Smooth muscle cell (in vitro differentiated cells): ENCODE results near the gene P2RY14. TPM values are rescaled to one million over a fixed set of nuclear protein-coding genes. Genes with fewer than 3 reads are reported as not detected.

ENCODE experiments used
- DNase-seq: peaks from one replicate; lab custom pipeline; 2025; ENCODE audit not compliant: unreplicated experiment; lab: John Stamatoyannopoulos, UW
- H2AFZ ChIP-seq: fragments of 200-600 bp; sonication (generic); 2 replicates; pipeline ENCODE4 v1.6.0; 2016; ENCODE audit warnings: antibody characterized with exemption, low read depth, mild to moderate bottlenecking
- H3F3A ChIP-seq: fragments of 200-600 bp; sonication (generic); 2 replicates; pipeline ENCODE4 v1.6.0; 2017; ENCODE audit warnings: antibody characterized with exemption, low read depth
- H3K27ac ChIP-seq: fragments of 200-600 bp; sonication (generic); 2 replicates; pipeline ENCODE4 v1.5.1; 2016; ENCODE audit warnings: low read depth, mild to moderate bottlenecking
- H3K27me3 ChIP-seq: fragments of 200-600 bp; sonication (generic); 2 replicates; pipeline ENCODE4 v1.6.1; 2016; ENCODE audit warnings: low read depth, mild to moderate bottlenecking
- H3K36me3 ChIP-seq: fragments of 200-600 bp; sonication (generic); 2 replicates; pipeline ENCODE4 v1.5.1; 2016; ENCODE audit warnings: low read depth
- H3K4me1 ChIP-seq: fragments of 200-600 bp; sonication (generic); 2 replicates; pipeline ENCODE4 v1.5.1; 2016; ENCODE audit warnings: low read depth
- H3K4me2 ChIP-seq: fragments of 200-600 bp; sonication (generic); 2 replicates; pipeline ENCODE4 v1.6.0; 2016; ENCODE audit warnings: mild to moderate bottlenecking
- H3K4me3 ChIP-seq: fragments of 200-600 bp; sonication (generic); 2 replicates; pipeline ENCODE4 v1.5.1; 2016; ENCODE audit warnings: mild to moderate bottlenecking
- H3K79me2 ChIP-seq: fragments of 200-600 bp; sonication (generic); 2 replicates; pipeline ENCODE4 v1.6.0; 2016; ENCODE audit warnings: low read depth, mild to moderate bottlenecking
- H3K9ac ChIP-seq: fragments of 200-600 bp; sonication (generic); 2 replicates; pipeline ENCODE4 v1.6.0; 2016; ENCODE audit warnings: low read depth
- H3K9me3 ChIP-seq: fragments of 200-600 bp; sonication (generic); replicated peaks from 2 replicates; pipeline ENCODE4 v1.5.1; 2016; ENCODE audit warnings: low read depth
- H4K20me1 ChIP-seq: fragments of 200-600 bp; sonication (generic); 2 replicates; pipeline ENCODE4 v1.6.0; 2016; ENCODE audit warnings: low read depth
- WGBS: methylation state at CpG from one replicate; pipeline ENCODE4 v1.1.7; 2016; ENCODE audit warnings: low lambda C conversion rate; 5-methylcytosine and 5-hydroxymethylcytosine counted together
- polyA plus RNA-seq: library from polyadenylated mRNA; unstranded; fragments of >200 nt; fragmentation: Nextera tagmentation; extraction: Ambion mirVana; gene quantifications from 2 replicates; pipeline ENCODE4 v1.2.1, GENCODE V29; 2016
- total RNA-seq: library from RNA; depleted of rRNA; stranded (reverse); fragments of >200 nt; gene quantifications from 2 replicates; pipeline ENCODE4 v1.2.3, GENCODE V29; 2014
- TF ChIP-seq, protein P1 (sequence below): fragments of 200-600 bp; sonication (generic); IDR thresholded peaks from 2 replicates; pipeline ENCODE4 v1.5.1; 2017; ENCODE audit warnings: borderline replicate concordance, mild to moderate bottlenecking, antibody characterized with exemption; ENCODE audit not compliant: insufficient read depth, poor library complexity, severe bottlenecking

Gene P2RY14
- total and polyA plus RNA-seq, 2 experiments from 2014 or later: not detected

DNA sequence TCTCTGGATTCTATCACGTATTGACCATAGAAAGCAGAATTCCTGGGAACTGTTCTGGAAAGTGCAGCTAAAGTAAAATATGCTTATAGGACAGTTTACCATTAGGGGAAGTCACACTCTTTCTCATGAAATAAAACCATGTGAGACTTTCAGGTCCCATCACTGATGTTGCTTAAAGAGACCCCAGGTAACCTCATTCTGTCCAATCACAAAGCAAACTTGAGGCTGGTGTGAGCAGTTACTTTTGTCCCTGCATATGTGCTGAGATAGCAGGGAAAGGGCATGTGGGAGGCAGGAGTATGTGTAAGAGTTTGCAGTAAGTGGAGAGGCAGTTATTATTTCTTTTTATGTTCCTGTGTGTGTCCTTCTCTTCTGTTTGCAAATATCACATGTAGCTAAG lies 22.2 kb upstream of the P2RY14 start:
- Histone ChIP-seq H3K27me3 (no peaks in the 10 kb centered on the region), H3F3A (no peaks in the 10 kb centered on the region), H4K20me1 (peaks cover 8% of the 10 kb centered on the region), H3K4me2 (no peak overlapping the region), H3K9ac (no peak overlapping the region), H3K9me3 (no peaks in the 10 kb centered on the region), H3K79me2 (no peaks in the 10 kb centered on the region), H3K27ac (no peak overlapping the region), H3K4me3 (no peak overlapping the region), H2AFZ (no peak overlapping the region), H3K4me1 (peaks cover 9% of the 10 kb centered on the region), H3K36me3 (no peaks in the 10 kb centered on the region)
- TF ChIP-seq, protein P1, sequence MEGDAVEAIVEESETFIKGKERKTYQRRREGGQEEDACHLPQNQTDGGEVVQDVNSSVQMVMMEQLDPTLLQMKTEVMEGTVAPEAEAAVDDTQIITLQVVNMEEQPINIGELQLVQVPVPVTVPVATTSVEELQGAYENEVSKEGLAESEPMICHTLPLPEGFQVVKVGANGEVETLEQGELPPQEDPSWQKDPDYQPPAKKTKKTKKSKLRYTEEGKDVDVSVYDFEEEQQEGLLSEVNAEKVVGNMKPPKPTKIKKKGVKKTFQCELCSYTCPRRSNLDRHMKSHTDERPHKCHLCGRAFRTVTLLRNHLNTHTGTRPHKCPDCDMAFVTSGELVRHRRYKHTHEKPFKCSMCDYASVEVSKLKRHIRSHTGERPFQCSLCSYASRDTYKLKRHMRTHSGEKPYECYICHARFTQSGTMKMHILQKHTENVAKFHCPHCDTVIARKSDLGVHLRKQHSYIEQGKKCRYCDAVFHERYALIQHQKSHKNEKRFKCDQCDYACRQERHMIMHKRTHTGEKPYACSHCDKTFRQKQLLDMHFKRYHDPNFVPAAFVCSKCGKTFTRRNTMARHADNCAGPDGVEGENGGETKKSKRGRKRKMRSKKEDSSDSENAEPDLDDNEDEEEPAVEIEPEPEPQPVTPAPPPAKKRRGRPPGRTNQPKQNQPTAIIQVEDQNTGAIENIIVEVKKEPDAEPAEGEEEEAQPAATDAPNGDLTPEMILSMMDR: no peak
- WGBS: 88% methylated on average over 1 of the region's 1 CpG
- DNase-seq: no peak

DNA sequence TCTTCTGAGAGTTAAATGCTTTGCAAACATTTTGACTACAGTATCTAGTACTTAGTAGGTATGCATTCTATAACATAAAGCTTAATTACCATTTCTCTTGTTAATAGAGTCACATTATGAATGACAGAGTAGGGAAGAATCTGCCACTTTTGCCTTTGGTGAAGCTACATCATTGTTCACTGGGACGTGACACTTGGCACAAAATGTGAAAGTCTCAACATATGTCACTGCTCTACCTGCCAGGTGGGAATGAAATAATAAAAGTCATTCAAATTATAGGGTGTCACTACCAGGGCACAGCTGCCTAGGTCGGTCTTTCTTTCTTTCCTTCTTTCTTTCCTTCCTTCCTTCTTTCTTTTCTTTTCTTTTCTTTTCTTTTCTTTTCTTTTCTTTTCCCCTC lies 20.7 kb upstream of the P2RY14 start:
- Histone ChIP-seq H4K20me1 (peaks cover 8% of the 10 kb centered on the region), H3K4me3 (no peak overlapping the region), H3F3A (no peaks in the 10 kb centered on the region), H3K9me3 (no peaks in the 10 kb centered on the region), H2AFZ (no peak overlapping the region), H3K27ac (no peak overlapping the region), H3K27me3 (no peaks in the 10 kb centered on the region), H3K4me1 (no peaks in the 10 kb centered on the region), H3K79me2 (no peaks in the 10 kb centered on the region), H3K36me3 (no peaks in the 10 kb centered on the region), H3K9ac (no peak overlapping the region), H3K4me2 (no peak overlapping the region)
- 91% methylated on average over 2 of the region's 2 CpGs for WGBS
- TF ChIP-seq, protein P1: no peak
- no peak for DNase-seq

DNA sequence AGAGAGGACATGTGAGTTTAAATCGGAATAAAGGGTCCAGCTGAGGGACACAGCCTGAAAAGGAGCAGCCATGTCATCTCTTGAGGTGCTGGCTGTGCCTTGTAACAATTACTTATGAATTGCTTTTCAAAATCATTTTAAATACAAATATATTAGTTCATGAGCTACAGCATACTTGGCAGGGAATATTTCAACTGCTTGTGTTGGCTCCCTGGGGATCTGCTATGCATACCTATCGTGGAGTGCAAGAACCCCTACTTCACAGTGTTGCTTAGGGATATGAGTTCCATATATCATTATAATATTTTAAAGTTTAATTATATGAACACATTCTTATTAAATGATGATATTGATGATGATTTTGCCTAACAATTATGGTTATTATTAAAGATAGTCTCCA lies 19.1 kb upstream of the P2RY14 start:
- TF ChIP-seq, protein P1: no peak
- no peak overlapping the region for H3K27ac ChIP-seq
- no peak overlapping the region for H2AFZ ChIP-seq
- no peaks in the 10 kb centered on the region for H3F3A ChIP-seq
- H3K9me3 ChIP-seq: no peaks in the 10 kb centered on the region
- H3K79me2 ChIP-seq: no peaks in the 10 kb centered on the region
- peaks cover 8% of the 10 kb centered on the region for H4K20me1 ChIP-seq
- no peak overlapping the region for H3K9ac ChIP-seq
- no peak overlapping the region for H3K4me3 ChIP-seq
- H3K36me3 ChIP-seq: no peaks in the 10 kb centered on the region
- H3K4me2 ChIP-seq: no peak overlapping the region
- no peaks in the 10 kb centered on the region for H3K27me3 ChIP-seq
- no peaks in the 10 kb centered on the region for H3K4me1 ChIP-seq
- WGBS: 47% methylated on average over 2 of the region's 2 CpGs
- no peak for DNase-seq

DNA sequence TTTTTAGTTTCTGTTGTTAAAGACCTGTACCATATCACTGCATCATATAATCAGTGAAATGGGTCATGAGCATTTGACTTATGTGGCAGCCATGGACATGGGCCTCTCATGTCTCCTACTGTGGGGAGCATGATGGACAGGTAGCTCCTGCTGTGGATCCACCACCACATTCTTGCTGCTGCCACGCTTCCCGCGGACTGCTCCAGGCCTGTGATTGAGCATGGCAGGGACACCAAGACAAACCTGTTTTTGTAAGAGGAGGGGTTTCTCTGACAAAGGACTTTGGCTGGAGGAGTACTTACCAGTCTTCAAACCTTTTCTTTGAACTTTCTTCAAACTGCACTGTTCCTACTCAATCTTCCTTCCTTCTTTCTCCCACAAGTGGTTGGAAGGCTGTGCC lies 17.9 kb upstream of the P2RY14 start:
- Histone ChIP-seq H3K9me3 (no peaks in the 10 kb centered on the region), H3F3A (no peaks in the 10 kb centered on the region), H3K4me3 (no peak overlapping the region), H3K36me3 (no peaks in the 10 kb centered on the region), H3K4me2 (no peak overlapping the region), H3K27ac (no peak overlapping the region), H3K79me2 (no peaks in the 10 kb centered on the region), H3K4me1 (no peaks in the 10 kb centered on the region), H2AFZ (no peak overlapping the region), H3K27me3 (no peaks in the 10 kb centered on the region), H4K20me1 (peaks cover 2% of the 10 kb centered on the region), H3K9ac (no peak overlapping the region)
- DNase-seq: no peak
- 70% methylated on average over 3 of the region's 3 CpGs for WGBS
- TF ChIP-seq, protein P1: no peak
